Colonic mucosa (tissue), 4 donors: ENCODE results near the gene LRRC3C. TPM values are rescaled to one million over a fixed set of nuclear protein-coding genes. Genes with fewer than 3 reads are reported as not detected.

Experiments
- DNase-seq: peaks from one replicate; pipeline ENCODE4 v3.0.0-alpha.2; 2020
- H3K27ac ChIP-seq: fragments of 200-600 bp; one replicate; pipeline ENCODE4 v1.8.0; 2021
- H3K27me3 ChIP-seq: fragments of 200-600 bp; one replicate; pipeline ENCODE4 v1.8.0; 2021
- H3K36me3 ChIP-seq: fragments of 200-600 bp; one replicate; pipeline ENCODE4 v1.8.0; 2021
- H3K4me1 ChIP-seq: fragments of 200-600 bp; one replicate; pipeline ENCODE4 v1.8.0; 2021; ENCODE audit warnings: mild to moderate bottlenecking
- H3K4me3 ChIP-seq: fragments of 200-600 bp; one replicate; pipeline ENCODE4 v1.8.0; 2021
- H3K9ac ChIP-seq, 2 donors: one replicate each; pipeline ENCODE4 v1.7.0; 2013; ENCODE audit warnings: control low read depth in 2 of 2, low read depth in 2 of 2, low read length in 2 of 2
- H3K9me3 ChIP-seq: fragments of 200-600 bp; one replicate; pipeline ENCODE4 v1.8.0; 2021
- CTCF ChIP-seq: fragments of 200-600 bp; IDR thresholded peaks from one replicate; pipeline ENCODE4 v1.8.0; 2022; ENCODE audit warnings: antibody characterized with exemption, mild to moderate bottlenecking
- intact Hi-C: fragments of 100-400 bp; cut with DNase I; formaldehyde crosslinking; loops from one replicate; pipeline ENCODE4 v1.14.1; 2022
- total RNA-seq, 2 donors: library from RNA; stranded (reverse); fragmentation: NEBNext Ultra II Directional in 1 of 2; extraction: Animal tissue kit (Norgen Biotek cat#: 25700) in 1 of 2; gene quantifications; one replicate each; pipeline ENCODE4 v1.2.1, GENCODE V29; 2021
- donor health status: healthy.
- donor health status: DM: no; HTN: no; CAD: no.
- donor health status: DM: no; HTN: no; CAD: no.

Gene LRRC3C
- total RNA-seq, 2 donors from 2014 or later = not detected

GRCh38 chr17:39937447-39937846, 9.9 kb downstream of the LRRC3C start:
- no peak for TF ChIP-seq CTCF
- H3K36me3 ChIP-seq = no peaks in the 10 kb centered on the region
- no peaks in the 10 kb centered on the region for H3K27me3 ChIP-seq
- no peak for DNase-seq
- no peaks in the 10 kb centered on the region for H3K4me1 ChIP-seq
- no peaks in the 10 kb centered on the region for H3K9me3 ChIP-seq
- no peak overlapping the region for H3K27ac ChIP-seq
- H3K9ac ChIP-seq = no peak overlapping the region
- intact Hi-C loops = no loop called here
- H3K4me3 ChIP-seq = no peak overlapping the region

DNA sequence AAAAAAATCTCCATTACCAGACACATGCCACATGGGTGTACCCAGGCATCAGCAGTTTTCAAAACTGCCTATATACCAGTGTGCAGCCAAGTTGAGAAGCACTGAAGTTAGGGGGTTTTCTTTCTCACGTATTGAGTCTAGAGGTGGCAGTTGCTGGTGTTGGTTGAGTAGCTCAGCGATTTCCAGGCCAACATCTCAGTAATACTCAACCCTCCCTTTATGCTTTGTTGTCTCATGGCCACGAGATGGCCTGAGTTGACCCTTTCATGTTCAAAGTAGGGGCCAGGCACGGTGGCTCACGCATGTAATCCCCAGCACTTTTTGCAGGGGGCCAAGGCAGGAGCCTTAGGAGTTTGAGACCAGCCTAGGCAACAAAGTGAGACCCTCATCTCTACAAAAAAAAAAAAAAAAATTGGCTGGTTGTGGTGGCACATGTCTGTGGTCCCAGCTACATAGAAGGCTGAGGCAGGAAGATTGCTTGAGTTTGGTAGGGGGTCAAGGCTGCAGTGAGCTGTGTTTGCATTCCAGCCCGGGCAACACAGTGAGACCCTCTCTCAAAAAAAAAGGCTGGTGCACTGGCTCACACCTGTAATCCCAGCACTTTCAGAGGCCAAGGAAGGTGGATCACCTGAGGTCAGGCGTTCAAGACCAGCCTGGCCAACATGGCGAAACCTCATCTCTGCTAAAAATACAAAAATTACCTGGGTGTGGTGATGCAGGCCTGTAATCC, 10.8 kb downstream of the LRRC3C start:
- TF ChIP-seq CTCF = no peak
- Histone ChIP-seq H3K4me3 (no peak overlapping the region), H3K36me3 (no peaks in the 10 kb centered on the region), H3K27me3 (no peaks in the 10 kb centered on the region), H3K27ac (no peak overlapping the region), H3K9ac (no peak overlapping the region), H3K4me1 (no peaks in the 10 kb centered on the region), H3K9me3 (no peaks in the 10 kb centered on the region)
- intact Hi-C loops = no loop called here
- DNase-seq = no peak

DNA sequence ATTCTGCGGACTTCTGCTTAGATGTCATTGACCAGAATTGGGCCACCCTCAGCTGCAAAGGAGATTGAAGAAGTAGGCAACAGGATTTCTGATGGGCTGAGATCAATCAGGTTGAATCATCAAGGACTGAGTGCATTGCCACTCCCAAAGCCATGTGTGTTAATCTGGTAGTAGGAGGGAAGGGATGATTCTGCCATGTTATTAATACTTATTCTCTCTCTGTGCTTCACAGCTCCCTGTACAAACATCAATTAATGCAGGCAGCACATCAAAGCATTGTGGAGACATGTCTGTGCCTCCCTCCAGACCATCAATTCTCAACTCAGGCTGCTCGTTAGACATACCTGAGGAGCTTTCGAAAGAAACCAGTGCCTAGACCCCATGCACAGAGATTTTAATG, 11.6 kb downstream of the LRRC3C start:
- intact Hi-C loops = no loop called here
- H3K9ac ChIP-seq = no peak overlapping the region
- H3K27ac ChIP-seq = no peak overlapping the region
- TF ChIP-seq CTCF = no peak
- H3K9me3 ChIP-seq = no peaks in the 10 kb centered on the region
- no peaks in the 10 kb centered on the region for H3K27me3 ChIP-seq
- no peaks in the 10 kb centered on the region for H3K36me3 ChIP-seq
- DNase-seq = no peak
- no peak overlapping the region for H3K4me3 ChIP-seq
- H3K4me1 ChIP-seq = no peaks in the 10 kb centered on the region

DNA sequence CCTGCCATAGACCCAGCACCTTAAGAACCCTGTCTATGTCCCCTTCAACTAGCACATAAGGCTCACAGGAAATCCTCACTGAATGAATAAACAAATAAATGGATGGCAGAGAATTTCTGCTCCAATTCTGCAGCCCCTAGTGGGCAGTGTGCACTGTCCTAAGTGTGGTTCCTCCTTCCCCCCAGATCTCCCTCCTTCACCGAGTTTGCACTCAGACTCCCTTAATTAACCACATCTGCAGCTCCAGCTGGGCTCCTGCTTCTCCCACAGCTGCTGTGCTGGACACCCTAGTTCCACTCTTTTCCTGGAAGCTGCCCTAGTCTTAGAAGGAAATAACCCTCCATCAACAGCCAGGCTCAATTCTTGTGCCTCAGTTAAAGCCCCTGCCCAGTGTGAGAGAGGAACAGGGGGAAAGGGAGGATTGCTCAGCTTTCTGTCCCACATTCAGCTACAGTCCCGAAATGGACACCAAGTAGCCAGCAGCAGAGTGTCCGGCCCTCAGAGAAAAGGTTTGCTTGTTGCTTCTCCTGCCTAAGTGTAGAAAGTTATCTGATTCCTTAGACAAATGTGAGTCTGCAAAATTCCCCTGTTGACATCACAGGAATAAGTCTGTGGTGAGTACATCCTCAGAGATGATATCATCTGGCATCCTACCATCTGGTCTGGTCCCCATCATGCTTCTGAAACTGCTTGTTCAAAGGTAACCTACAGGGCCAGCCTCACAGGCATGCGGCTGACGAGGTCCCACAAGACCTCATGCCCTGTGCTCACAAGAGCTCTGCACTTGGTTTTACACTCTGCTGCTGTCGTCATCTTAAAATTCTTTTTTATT, 12.3 kb downstream of the LRRC3C start:
- H3K9ac ChIP-seq = no peak overlapping the region
- H3K27ac ChIP-seq = no peak overlapping the region
- no peak overlapping the region for H3K4me3 ChIP-seq
- DNase-seq = no peak
- no peak for TF ChIP-seq CTCF
- no peaks in the 10 kb centered on the region for H3K9me3 ChIP-seq
- no peaks in the 10 kb centered on the region for H3K27me3 ChIP-seq
- intact Hi-C loops = no loop called here
- H3K36me3 ChIP-seq = no peaks in the 10 kb centered on the region
- no peaks in the 10 kb centered on the region for H3K4me1 ChIP-seq

DNA sequence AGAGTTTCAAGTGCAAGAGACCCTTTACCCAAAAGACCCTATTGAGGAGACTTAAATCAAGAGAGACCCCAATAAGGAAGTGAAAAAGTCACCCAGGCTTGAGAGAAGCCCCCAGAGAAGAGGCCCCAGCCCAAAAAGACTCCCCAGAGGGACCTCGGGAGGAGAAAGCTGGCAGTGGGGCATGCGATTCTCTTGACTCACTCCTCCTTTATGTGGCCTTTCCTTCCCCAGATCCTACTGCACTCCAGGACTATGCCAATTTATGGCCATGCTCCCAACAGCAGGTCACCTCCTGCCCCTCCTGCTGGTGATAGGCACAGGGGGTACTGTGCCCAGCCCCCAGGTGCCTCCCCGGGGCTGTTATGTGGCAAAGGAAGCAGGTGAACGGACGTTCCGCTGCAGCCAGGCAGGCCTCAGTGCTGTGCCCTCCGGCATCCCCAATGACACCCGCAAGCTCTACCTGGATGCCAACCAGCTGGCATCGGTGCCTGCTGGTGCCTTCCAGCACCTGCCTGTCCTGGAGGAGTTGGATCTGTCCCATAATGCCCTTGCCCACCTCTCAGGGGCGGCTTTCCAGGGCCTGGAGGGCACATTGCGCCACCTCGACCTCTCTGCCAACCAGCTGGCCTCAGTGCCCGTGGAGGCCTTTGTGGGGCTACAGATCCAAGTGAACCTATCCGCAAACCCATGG, 16.3 kb downstream of the LRRC3C start:
- Histone ChIP-seq H3K9ac (no peak overlapping the region), H3K27me3 (no peaks in the 10 kb centered on the region), H3K4me3 (no peak overlapping the region), H3K9me3 (no peaks in the 10 kb centered on the region), H3K27ac (no peak overlapping the region), H3K36me3 (no peaks in the 10 kb centered on the region), H3K4me1 (no peaks in the 10 kb centered on the region)
- TF ChIP-seq CTCF = no peak
- intact Hi-C loops = no loop called here
- DNase-seq = no peak
